ENCODE results near the gene PLPP6. TPM values are rescaled to one million over a fixed set of nuclear protein-coding genes. Genes with fewer than 3 reads are reported as not detected.
"Not testable (repeated sequence)": the region's sequence is repeated elsewhere in the genome, so short reads cannot be mapped to it uniquely, and the experiment has no call there.

The PLPP6 gene
- total RNA-seq, 1 experiment from 2014 or later = 9.0 TPM

DNA sequence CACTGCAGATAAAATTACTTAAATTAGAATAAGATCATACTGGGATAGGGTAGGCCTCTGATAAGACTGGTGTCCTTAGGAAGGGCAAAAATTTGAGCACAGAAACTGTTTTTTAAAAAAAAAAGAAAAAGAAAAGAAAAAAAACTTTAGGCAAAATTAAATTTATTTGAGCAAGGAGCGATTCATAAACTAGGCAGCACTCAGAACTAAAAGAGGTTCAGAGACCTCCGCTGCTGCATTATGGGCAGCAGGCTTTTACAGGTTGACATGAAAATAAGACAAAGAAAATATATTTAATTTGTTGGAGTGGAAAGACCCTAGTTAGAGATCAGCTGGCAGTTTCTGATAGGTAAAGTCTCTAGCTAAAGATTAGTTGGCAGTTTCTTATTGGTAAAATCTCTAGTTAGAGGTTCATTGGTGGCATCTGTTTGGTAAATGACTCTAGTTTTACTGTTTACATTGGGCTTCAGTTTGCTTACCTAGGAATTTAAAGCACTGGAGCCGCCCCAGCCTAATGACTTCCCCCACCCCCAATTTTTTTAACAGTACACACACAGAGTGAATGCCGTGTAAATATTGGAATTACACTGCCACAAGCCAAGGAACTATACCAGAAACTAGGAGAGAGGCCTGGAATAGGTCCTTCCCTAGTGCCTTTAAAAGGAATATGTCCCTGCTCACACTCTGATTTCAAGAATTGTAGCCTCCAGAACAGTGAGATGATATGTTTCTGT is 4.5 kb upstream of the PLPP6 start:
- in situ Hi-C loops (cut with HindIII; ENCODE audit: low pct_unique_long_range_greater_than_20kb, low sequenced_read_pairs) = no loop called here
- no peak for DNase-seq (ENCODE audit: low read depth, low spot score)

DNA sequence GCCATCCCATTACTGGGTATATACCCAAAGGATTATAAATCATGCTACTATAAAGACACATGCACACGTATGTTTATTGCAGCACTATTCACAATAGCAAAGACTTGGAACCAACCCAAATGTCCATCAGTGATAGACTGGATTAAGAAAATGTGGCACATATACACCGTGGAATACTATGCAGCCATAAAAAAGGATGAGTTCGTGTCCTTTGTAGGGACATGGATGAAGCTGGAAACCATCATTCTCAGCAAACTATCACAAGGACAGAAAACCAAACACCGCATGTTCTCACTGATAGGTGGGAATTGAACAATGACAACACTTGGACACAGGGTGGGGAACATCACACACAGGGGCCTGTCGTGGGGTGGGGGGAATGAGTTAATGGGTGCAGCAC is 1.4 kb upstream of the PLPP6 start:
- in situ Hi-C loops (cut with HindIII; ENCODE audit: low pct_unique_long_range_greater_than_20kb, low sequenced_read_pairs); DNase-seq (ENCODE audit: low read depth, low spot score): not testable (repeated sequence)

DNA sequence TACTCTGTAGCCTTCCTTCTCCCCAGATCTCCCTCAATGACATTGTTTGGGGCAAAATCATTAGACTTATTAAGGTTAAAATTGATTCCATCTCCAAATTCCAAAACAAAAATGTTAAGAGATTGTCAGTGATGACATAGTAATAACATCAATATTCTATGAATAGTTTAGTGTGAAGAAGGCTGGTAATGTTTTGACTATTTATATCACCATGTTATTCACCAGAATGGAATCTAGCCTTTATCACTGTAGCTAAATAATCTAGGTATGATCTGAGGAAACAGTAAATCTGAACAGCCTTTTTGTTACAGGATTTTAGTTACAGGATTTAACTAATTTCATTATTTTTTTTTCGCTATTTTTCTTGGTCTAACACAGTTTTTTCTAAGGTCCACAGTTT is 929 bp upstream of the PLPP6 start:
- DNase-seq (ENCODE audit: low read depth, low spot score) = no peak
- in situ Hi-C loops (cut with HindIII; ENCODE audit: low pct_unique_long_range_greater_than_20kb, low sequenced_read_pairs) = no loop called here

DNA sequence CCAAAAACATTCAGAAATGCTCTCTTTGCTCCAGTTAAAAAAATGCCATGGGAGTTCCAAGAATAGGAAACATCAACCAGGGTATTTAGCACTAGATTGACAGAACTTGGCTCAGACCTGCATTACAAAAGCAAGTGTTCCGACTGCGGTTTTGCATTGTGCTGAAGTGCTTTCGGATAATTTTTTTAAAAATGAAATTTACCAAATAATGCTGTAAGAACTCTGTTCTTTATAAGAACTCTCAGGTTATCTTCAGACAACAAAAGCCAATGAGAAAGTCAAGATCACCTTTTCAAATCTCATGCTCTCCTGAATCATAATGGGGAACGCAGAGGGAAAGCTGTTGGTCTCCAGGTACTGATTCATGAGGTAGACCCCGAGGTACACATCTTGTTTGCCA is 483 bp upstream of the PLPP6 start:
- no peak for DNase-seq (ENCODE audit: low read depth, low spot score)
- in situ Hi-C loops (cut with HindIII; ENCODE audit: low pct_unique_long_range_greater_than_20kb, low sequenced_read_pairs) = no loop called here

DNA sequence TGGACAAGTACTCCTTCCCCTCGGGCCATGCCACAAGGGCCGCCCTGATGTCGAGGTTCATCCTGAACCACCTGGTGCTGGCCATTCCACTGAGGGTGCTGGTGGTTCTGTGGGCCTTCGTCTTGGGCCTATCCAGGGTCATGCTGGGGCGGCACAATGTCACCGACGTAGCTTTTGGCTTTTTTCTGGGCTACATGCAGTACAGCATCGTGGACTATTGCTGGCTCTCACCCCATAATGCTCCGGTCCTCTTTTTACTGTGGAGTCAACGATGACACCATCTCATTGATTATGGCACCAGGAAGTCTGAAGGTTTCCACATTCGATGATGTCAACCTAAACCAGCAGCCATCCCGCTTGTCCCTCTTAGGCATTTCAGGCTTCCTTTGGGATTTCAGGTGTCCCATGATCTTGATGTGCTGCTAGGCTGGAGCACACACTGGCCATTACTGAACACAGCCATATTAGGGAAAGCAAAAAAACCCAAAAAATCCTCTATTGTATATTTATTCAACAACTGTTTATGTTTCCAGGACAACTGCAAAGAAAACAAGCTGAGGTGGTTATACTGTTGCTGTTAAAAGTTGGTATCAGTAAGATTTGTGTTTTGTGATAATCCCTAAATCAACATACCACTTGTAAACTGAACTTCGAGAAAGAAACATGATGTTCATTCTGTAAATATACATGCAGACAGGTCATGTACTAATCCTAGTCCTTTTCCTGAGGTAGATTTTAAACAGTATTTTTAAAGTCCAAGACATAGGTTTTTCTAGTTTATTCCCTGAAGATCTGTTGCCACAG is 1.1 kb downstream of the PLPP6 start:
- no peak for DNase-seq (ENCODE audit: low read depth, low spot score)
- in situ Hi-C loops (cut with HindIII; ENCODE audit: low pct_unique_long_range_greater_than_20kb, low sequenced_read_pairs) = no loop called here

DNA sequence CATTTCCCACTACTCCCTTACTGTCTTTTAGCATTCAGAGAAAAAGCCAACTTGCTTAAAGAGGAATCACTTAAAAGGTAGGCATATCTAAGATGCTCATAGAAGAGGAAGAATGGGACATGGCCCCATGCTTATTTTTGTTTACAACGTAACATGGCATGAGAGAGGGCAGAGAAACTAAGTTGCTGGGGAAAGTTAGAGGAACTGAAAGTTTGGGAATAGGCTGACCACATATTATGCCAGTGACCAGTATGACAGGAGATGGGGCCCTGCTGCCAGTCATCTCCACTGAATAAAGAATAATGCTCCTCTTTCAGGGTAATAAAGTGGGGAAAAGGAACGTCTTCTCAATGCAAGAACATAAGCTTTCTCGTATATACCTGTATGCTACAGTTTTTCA is 1.9 kb downstream of the PLPP6 start:
- in situ Hi-C loops (cut with HindIII; ENCODE audit: low pct_unique_long_range_greater_than_20kb, low sequenced_read_pairs) = no loop called here

DNA sequence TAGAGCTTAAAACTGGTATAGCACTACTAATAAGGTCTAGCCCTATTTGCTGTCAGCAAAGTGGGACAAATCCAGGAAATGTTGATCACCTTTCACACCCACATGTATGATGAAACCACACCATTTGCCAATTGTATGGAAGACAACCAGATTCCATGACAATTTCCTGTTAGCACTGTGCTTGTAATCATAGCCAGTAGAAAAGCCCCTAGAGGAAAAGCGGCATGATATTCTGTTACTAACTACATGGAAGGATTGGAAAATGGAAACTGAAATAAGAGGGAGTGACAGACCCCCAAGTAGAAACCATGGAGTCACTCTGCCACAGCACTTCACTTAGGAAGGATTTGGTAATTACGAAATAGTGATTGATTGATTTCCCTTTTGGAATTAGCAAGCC is 3.3 kb downstream of the PLPP6 start:
- DNase-seq (ENCODE audit: low read depth, low spot score) = no peak
- in situ Hi-C loops (cut with HindIII; ENCODE audit: low pct_unique_long_range_greater_than_20kb, low sequenced_read_pairs) = no loop called here

More for the DNA sequence above, 1.9 kb downstream of the PLPP6 start:
- DNase-seq (ENCODE audit: low read depth, low spot score) = no peak

DNA sequence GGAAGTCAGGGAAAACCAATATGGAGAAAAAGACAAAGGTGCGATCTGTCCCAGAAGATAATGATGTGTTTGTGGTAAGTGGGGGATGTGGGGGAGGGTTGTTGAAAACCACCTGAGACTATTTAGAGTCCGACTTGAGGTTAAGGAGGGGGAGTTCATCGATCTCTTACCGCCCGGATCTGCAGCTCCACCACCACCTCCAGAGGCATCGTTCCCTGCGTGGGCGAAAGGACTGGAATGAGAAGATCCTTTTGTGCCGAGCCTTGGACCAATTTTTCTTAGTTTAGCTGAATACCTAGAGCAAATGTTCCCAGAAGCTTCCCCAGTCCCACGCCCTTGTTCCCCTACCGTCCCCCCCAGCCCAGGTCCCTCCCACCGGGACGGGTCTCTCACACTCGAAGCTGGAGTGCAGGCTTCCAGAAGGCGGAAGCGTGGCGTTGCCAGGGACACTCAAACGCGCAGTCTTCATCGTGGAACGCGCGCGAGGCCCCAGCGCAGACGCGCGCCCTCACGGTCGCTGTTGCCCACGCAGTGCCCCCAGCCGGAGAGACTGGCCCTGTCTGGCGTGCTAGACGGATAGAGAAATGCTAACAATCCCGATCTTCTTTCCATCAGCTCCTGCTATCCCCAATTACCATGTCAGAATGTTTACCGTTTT is 4.1 kb downstream of the PLPP6 start, which contains the start of gene SPATA6L:
Gene SPATA6L, minus strand, starts transcription at position 439 of the 658 bp plus-strand sequence. Its CDS starts 230 bp downstream, at position 209.
- DNase-seq (ENCODE audit: low read depth, low spot score) = peak; percentile 42

DNA sequence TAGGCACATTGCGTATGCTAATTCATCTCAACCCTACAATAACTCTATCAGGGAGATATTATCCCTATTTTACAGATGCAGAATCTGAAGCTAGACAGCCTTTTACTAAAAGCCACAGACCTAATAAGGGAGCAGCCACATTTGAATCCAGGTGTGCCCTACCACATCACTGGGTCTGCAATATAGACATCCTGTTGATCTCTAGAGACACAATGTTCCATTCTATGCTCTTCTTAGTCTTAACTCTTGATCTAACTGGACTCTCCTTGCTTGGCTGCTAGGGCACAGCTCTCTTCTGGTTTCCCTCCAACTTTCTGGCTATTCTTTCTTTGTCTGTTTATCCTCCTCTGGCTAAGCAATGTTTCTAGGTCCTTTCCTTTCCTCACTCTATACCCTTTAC is 5.6 kb downstream of the PLPP6 start:
- no peak for DNase-seq (ENCODE audit: low read depth, low spot score)
- in situ Hi-C loops (cut with HindIII; ENCODE audit: low pct_unique_long_range_greater_than_20kb, low sequenced_read_pairs) = no loop called here

More for the DNA sequence above, 4.1 kb downstream of the PLPP6 start, which contains the start of gene SPATA6L:
- in situ Hi-C loops (cut with HindIII; ENCODE audit: low pct_unique_long_range_greater_than_20kb, low sequenced_read_pairs) = no loop called here

DNA sequence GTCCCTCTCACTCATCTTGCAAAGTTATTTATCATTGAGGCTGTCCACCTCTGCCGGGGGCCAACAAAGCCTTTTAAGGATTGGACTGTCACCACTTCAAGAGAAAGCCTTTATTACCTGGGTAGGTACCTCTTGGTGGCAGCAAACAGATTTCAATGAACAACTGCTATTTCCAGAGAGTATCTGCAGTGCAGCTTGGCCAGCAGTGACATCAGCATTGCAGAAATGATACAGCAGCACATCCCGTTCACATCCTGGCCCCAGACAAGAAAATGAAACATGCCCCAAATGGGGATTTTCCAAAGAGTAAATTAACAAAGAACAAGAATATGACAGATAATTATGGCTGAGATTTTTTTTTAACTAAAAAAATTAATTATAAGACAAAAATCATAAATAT is 6.5 kb downstream of the PLPP6 start:
- in situ Hi-C loops (cut with HindIII; ENCODE audit: low pct_unique_long_range_greater_than_20kb, low sequenced_read_pairs) = no loop called here
- DNase-seq (ENCODE audit: low read depth, low spot score) = no peak

DNA sequence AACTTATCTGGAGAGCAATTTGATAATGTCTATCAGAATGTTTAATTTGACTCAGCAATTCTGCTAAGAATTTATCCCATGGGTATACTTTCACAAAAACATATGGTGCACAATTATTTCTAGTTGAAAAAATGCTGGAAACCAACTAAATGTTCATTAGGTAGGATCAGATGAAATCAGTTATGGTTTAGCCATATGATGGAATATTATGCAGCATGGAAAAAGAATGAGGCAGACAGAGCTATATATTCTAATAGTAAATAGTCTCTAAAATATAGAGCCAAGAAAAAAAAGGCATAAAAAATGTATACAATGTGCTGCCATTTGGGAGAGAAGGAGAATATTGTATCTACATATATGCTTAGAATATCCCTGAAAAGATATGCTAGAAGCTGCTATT is 7.8 kb downstream of the PLPP6 start:
- in situ Hi-C loops (cut with HindIII; ENCODE audit: low pct_unique_long_range_greater_than_20kb, low sequenced_read_pairs) = no loop called here
- DNase-seq (ENCODE audit: low read depth, low spot score) = no peak

DNA sequence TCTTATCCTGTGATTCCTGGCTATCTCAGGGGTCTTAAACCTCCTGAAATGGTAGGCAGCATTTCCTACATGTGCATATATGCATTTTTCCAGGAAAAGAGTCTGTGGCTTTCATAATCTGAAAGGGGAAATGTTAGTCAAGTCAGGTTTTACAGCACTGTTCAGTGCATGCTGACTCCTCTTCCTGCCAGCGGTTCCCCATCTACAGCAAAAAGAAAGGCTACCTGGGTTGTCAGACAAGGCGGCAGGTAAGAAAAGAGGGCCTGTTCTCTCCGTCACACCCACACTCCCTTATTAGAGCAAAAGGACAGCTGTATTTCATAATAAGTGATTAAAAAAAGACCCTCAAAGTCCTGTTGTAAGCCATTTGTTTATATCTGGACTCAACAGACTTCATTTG is 8.5 kb downstream of the PLPP6 start:
- in situ Hi-C loops (cut with HindIII; ENCODE audit: low pct_unique_long_range_greater_than_20kb, low sequenced_read_pairs) = no loop called here
- DNase-seq (ENCODE audit: low read depth, low spot score) = no peak

DNA sequence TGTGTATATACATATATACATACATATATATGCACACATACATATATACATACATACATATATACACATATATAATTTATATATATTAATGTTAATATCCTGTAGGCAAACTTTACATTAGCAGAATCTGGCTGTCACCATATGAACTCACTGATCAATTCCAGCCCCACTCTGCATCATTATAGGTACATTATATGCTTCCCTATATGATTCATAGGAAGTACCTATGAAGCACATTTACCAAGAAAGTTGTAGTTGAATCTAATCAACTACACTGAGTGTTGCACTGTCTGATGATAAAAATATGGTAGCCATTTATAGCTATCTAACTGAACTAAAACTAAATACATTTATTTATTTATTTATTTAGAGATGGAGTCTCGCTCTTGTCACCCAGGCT is 9.6 kb downstream of the PLPP6 start:
- DNase-seq (ENCODE audit: low read depth, low spot score) = no peak
- in situ Hi-C loops (cut with HindIII; ENCODE audit: low pct_unique_long_range_greater_than_20kb, low sequenced_read_pairs) = no loop called here

DNA sequence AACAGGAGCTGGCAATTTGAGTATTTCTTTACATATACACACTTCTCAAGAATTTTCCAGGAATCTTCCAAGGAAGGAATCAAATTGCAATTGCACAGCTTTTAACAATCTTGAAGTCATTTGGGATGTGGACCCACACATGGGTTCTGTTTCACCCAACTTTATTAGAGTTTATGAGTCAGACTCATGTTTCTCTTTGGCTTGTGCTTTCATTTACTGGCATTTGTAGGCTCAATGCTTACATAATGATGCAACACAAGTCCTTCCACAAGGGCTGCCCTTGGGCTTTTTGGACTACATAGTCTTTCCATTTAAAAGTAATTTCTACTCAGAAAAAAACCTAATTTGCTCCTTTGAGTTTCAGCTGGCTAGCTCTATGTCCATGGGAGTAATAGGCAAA is 12.7 kb downstream of the PLPP6 start:
- in situ Hi-C loops (cut with HindIII; ENCODE audit: low pct_unique_long_range_greater_than_20kb, low sequenced_read_pairs) = no loop called here
- DNase-seq (ENCODE audit: low read depth, low spot score) = peak; percentile 44

DNA sequence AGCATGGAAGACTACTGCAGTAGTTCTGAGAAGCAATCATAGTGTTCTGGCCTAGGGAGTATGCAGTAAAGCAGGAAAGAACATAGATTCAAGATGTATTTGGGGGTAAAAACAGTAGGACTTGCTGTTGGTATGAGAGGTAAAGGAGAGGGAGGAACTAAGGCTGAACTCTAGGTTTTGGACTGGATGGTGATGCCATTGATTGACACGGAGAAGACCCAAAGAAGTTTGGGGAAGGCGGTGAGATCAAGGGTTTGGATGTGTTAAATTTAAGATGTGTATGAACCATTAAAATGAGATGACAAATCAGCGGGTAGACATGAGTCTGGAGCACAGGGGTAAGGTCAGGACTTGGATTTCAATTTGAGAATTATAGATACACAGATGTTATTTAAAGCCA is 15.3 kb downstream of the PLPP6 start:
- in situ Hi-C loops (cut with HindIII; ENCODE audit: low pct_unique_long_range_greater_than_20kb, low sequenced_read_pairs) = no loop called here
- DNase-seq (ENCODE audit: low read depth, low spot score) = no peak

DNA sequence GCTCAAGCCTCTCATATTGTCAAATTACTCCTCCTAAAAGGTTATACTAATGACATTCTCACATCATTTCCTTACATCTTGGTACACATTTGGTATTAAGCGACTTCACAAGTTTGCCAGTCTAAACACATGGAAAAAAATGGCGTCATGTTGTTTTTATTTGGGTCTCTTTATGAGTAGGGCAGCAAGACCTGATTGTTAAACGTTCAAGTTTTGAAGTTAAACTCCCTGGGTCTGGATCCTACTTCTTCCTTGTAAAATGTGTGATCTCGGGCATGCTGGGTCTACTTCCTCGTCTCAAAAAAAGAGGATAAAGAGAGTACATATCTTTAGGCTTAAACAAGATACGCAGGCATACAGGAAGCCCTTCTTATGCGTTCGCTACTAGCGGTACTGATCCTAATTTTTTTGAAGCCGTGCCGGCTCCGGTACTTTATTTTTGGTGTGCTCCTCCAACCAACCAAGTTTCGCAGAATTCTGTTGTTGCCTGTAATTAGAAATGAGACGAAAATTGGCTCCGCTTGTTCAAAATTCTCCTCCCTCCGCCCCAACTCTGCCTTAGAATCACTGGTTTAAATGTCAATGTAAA is 16.7 kb downstream of the PLPP6 start:
- in situ Hi-C loops (cut with HindIII; ENCODE audit: low pct_unique_long_range_greater_than_20kb, low sequenced_read_pairs) = no loop called here
- peak; percentile 34 for DNase-seq (ENCODE audit: low read depth, low spot score)

DNA sequence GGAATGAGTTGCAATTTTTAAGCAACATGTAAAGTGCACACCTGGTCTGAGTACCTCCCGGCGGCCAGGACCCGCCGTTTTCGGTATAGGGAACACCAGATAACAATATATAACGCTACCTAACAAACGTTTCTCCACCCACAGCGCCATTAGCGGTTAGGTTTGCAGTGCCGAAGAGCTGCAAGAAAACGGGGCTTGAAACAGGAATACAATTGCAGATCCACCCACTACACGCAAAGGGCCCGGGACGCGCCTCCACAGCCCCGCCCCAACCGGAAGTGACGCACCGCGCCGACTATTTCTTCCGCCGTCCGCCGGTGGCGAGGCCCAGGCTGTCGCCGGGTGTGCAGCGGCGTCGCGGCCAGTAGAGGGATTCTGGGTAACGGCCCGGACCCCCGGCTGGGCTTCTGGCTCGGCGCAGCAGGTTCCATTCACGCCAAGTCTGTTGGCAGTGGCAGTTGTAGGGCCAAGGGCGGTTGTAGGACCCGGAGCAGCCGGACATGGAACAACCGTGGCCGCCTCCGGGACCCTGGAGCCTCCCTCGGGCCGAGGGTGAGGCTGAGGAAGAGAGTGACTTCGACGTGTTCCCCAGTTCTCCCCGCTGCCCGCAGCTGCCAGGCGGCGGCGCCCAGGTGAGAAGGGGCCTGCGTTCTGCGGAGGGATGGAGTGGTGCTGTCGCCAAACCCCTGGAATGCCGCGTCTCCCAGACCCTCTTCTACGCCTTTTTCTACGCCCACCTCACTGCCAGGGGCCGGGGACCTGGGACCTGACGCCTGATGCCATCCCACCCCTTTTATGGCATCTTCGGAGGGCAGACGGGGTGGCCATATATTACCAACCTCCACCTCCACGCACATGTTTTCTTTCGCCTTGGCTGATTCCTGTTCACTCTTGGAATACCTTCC is 17.4 kb downstream of the PLPP6 start, which contains the start of gene CDC37L1:
Gene CDC37L1, plus strand, starts transcription at position 302 of the 905 bp plus-strand sequence. Its CDS starts 199 bp downstream, at position 501.
- in situ Hi-C loops (cut with HindIII; ENCODE audit: low pct_unique_long_range_greater_than_20kb, low sequenced_read_pairs) = no loop called here
- peak; percentile 93 for DNase-seq (ENCODE audit: low read depth, low spot score)

Data from SK-MEL-5 (cell line).